GM12891 (cell line): Measurements from ENCODE around the gene RALB.
A peak's percentile ranks its signal among the peaks of the same experiment; 100 is the strongest.

Experiments
- PAX5 ChIP-seq: IDR thresholded peaks from 2 replicates; pipeline ENCODE4 v1.6.1; 2011; ENCODE audit warnings: low read length, moderate library complexity, mild to moderate bottlenecking; ENCODE audit not compliant: insufficient read depth, severe bottlenecking
- POLR2A ChIP-seq: IDR thresholded peaks from 2 replicates; pipeline ENCODE4 v1.6.1; 2011; ENCODE audit warnings: low read depth, low read length, control low read depth
- POLR2AphosphoS5 ChIP-seq: IDR thresholded peaks from 2 replicates; pipeline ENCODE4 v1.6.1; 2011; ENCODE audit warnings: low read depth, low read length, control low read depth
- SPI1 ChIP-seq: IDR thresholded peaks from 2 replicates; pipeline ENCODE4 v1.6.1; 2011; ENCODE audit warnings: low read depth, low read length, control low read depth
- TAF1 ChIP-seq: IDR thresholded peaks from 2 replicates; pipeline ENCODE4 v1.6.1; 2011; ENCODE audit warnings: low read depth, low read length, control low read depth

- TF ChIP-seq POLR2AphosphoS5 (no peak), POLR2A (no peak), TAF1 (no peak), SPI1 (peak; percentile 38), PAX5 (no peak)
Measured at GRCh38 chr2:120257522-120257921, 4.9 kb downstream of the RALB start.
